Caco-2 (cell line): ENCODE measurements around the gene SH3BP1. TPM values are rescaled to one million over a fixed set of nuclear protein-coding genes. Genes with fewer than 3 reads are reported as not detected.
"Not testable (repeated sequence)": the region's sequence is repeated elsewhere in the genome, so short reads cannot be mapped to it uniquely, and the experiment has no call there.

Experiments
- BruUV-seq: library from RNA; stranded (reverse); fragments of 400-500 nt; replicated peaks from 2 replicates; lab custom pipeline; 2021; lab: Mats Ljungman, UMichigan
- CTCF ChIA-PET: fragments of 300-600 bp; sonication (Branson Sonifier 250); formaldehyde crosslinking; loops from one replicate; lab custom pipeline; 2022; ENCODE audit warnings: antibody characterized with exemption; lab: Charles Lee
- POLR2A ChIA-PET: fragments of 300-600 bp; sonication (Branson Sonifier 250); formaldehyde crosslinking; loops from one replicate; lab custom pipeline; 2022; ENCODE audit warnings: antibody characterized with exemption; lab: Charles Lee
- DNase-seq, 2 experiments: peaks; one replicate each; pipeline versions ENCODE4 v3.0.0 to v3.0.0-alpha.2; 2020 to 2022
- H3K27me3 ChIP-seq: replicated peaks from 2 replicates; pipeline ENCODE4 v1.6.0; 2011; ENCODE audit warnings: low read length; ENCODE audit not compliant: control insufficient read depth, insufficient read depth
- H3K36me3 ChIP-seq: 2 replicates; pipeline ENCODE4 v1.5.1; 2011; ENCODE audit warnings: low read length; ENCODE audit not compliant: control insufficient read depth, insufficient read depth
- H3K4me1 ChIP-seq: fragments of 250-450 bp; sonication (Bioruptor Pico); 2 replicates; pipeline ENCODE4 v1.5.1; 2020; ENCODE audit warnings: mild to moderate bottlenecking
- H3K4me3 ChIP-seq: 2 replicates; pipeline ENCODE4 v1.5.1; 2011; ENCODE audit warnings: low read depth, mild to moderate bottlenecking, control low read depth, low read length
- H3K9me3 ChIP-seq: fragments of 250-450 bp; sonication (Bioruptor Pico); 2 replicates; pipeline ENCODE4 v1.5.1; 2020; ENCODE audit warnings: mild to moderate bottlenecking, moderate library complexity
- H3K27ac Mint-ChIP-seq: one replicate; pipeline ENCODE4 v1.8.0; 2022; ENCODE audit warnings: mixed read lengths; ENCODE audit not compliant: unreplicated experiment
- H3K27me3 Mint-ChIP-seq: one replicate; pipeline ENCODE4 v1.8.0; 2022; ENCODE audit warnings: mixed read lengths; ENCODE audit not compliant: insufficient read depth, unreplicated experiment
- H3K36me3 Mint-ChIP-seq: one replicate; pipeline ENCODE4 v1.8.0; 2022; ENCODE audit warnings: mild to moderate bottlenecking, mixed read lengths; ENCODE audit not compliant: insufficient read depth, unreplicated experiment
- H3K4me1 Mint-ChIP-seq: one replicate; pipeline ENCODE4 v1.8.0; 2022; ENCODE audit warnings: low read depth, mixed read lengths; ENCODE audit not compliant: unreplicated experiment
- H3K4me3 Mint-ChIP-seq: one replicate; pipeline ENCODE4 v1.8.0; 2022; ENCODE audit warnings: mild to moderate bottlenecking, moderate library complexity, mixed read lengths; ENCODE audit not compliant: unreplicated experiment
- H3K9me3 Mint-ChIP-seq: one replicate; pipeline ENCODE4 v1.8.0; 2022; ENCODE audit warnings: mixed read lengths; ENCODE audit not compliant: unreplicated experiment
- intact Hi-C: fragments of 100-400 bp; cut with micrococcal nuclease; formaldehyde crosslinking; loops from one replicate; pipeline ENCODE4 v1.10.0; 2022; ENCODE audit not compliant: unreplicated experiment
- total RNA-seq: library from RNA; stranded (reverse); gene quantifications from 2 replicates; pipeline ENCODE4 v1.2.3, GENCODE V29; 2022
- TF ChIP-seq, protein P1 (sequence below), 2 experiments: fragments of 200-600 bp in 1 of 2; IDR thresholded peaks; 1 replicate in 1 of 2; 2 replicates in 1 of 2; pipeline versions ENCODE4 v1.5.1 to v1.8.0; 2011 to 2022; ENCODE audit warnings: antibody characterized with exemption in 1 of 2, control low read depth in 1 of 2, inconsistent platforms in 1 of 2, low read depth in 1 of 2, low read length in 1 of 2, mild to moderate bottlenecking in 1 of 2, moderate library complexity in 1 of 2; ENCODE audit not compliant: insufficient read depth in 1 of 2, severe bottlenecking in 1 of 2, unreplicated experiment in 1 of 2

SH3BP1 gene
- total RNA-seq, 1 experiment from 2014 or later = 19.8 TPM

DNA sequence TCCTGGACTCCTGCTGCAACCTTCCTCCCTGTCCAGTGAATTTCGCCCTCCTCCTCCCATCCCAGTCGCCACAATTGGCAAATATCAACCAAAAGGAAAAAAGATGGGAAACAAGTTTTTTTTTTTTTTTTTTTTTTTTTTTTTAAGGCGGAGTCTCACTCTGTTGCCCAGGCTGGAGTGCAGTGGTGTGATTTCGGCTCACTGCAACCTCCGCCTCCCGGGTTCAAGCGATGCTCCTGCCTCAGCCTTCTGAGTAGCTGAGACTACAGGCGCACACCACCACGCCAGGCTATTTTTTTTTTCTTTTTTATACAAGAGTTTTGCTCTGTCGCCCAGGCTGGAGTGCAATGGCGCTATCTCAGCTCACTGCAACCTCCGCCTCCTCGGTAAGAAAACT, 56.8 kb downstream of the SH3BP1 start:
- CTCF ChIA-PET = interaction anchor here (0.6 to 3.1 kb wide), 4 partner anchors 9 to 53 kb away, joined by 5 to 24 read pairs (median 8); partner anchors contain the start of gene NOL12
- H3K9me3 Mint-ChIP-seq, H3K9me3 ChIP-seq, DNase-seq, H3K4me3 ChIP-seq, H3K36me3 ChIP-seq, BruUV-seq, H3K36me3 Mint-ChIP-seq, H3K4me1 ChIP-seq, POLR2A ChIA-PET, H3K27me3 Mint-ChIP-seq, H3K27me3 ChIP-seq: not testable (repeated sequence)
- Mint-ChIP-seq H3K4me1 (peaks cover 13% of the 10 kb centered on the region), H3K4me3 (peak overlapping the region; percentile 55), H3K27ac (peak overlapping the region; percentile 62)
- intact Hi-C loops = loop anchor here (1.0 to 2.0 kb wide), 3 partner anchors 10 to 53 kb away; partner anchors contain the start of gene NOL12

DNA sequence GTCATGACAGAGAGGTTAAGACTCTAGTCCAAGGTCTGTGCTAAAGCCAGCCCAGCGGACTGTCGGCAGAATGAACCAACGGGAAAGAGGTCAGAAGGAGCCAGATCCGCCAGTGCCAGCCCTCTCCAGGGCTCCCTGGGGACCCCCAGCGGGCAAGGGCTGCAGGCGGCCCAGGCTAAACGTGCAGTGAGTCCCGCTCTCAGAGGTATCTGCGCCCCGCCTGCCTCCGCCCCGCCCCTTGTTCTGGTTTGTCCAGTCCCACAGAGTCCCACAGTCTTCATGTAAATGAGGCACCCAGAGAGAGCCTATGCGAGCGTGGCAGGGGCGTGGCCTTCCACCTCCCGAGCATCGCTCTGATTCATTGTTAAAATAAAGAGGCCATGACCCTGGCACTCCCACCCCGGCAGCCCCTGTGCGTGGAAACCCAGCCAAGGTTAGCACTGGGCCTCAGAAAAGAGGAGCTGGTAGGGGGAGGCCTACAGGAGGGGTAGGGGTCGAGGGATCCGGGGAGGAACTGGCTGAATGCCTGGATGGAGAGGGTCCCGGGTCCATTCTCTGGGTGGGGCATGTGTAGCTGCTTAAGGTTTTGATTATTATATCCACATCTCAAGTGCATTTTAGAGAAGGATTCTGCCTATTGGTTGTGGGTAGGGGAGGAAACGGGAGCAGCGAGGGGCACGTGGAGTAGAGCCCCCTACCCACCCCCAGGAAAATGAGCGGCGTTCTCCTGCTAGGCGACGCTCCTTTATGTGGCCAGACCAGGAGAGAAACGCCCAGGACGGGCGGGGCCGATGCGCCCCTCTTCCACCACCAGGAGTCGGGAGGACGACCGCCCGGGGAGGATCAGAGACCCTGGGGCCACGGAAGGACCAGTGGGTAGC, 57.4 kb downstream of the SH3BP1 start, which contains the start of gene TRIOBP:
TRIOBP (plus strand) TSS at position 392 of the 881 bp plus-strand sequence. CDS start 4,318 bp downstream, outside the sequence.
- CTCF ChIA-PET = interaction anchor here (0.6 to 3.1 kb wide), 7 partner anchors 9 to 84 kb away, joined by 3 to 24 read pairs (median 5); partner anchors contain the start of gene NOL12

DNA sequence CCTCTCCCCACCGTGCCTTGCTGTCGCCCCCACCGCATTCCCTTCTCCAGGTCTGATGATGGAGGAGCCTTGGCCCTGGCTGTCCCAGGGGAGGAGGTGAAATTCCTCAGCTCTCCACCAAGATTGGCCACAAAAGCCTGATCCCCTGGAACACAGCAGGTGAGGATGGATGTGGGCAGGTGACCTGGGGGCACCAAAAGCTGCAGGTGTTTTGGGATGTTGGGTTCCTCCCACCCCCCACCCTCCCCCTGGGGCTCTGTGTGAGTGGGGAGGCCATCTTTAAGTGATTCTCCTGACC, 58.0 kb downstream of the SH3BP1 start:
- Histone ChIP-seq H3K9me3 (no peaks in the 10 kb centered on the region), H3K36me3 (no peaks in the 10 kb centered on the region), H3K4me1 (peaks cover 13% of the 10 kb centered on the region; the same call in 1 of the 2 replicates), H3K27me3 (no peaks in the 10 kb centered on the region), H3K4me3 (no peak overlapping the region)
- no peaks in the 10 kb centered on the region for H3K27me3 Mint-ChIP-seq
- no peak overlapping the region for H3K27ac Mint-ChIP-seq
- intact Hi-C loops = loop anchor here (2.0 kb wide), 1 partner anchor 35 kb away; no protein-coding TSS in a partner anchor
- ChIA-PET POLR2A (interaction anchor here (0.7 kb wide), 1 partner anchor 108 kb away, joined by 3 read pairs; a partner anchor contains a TSS), CTCF (interaction anchor here (0.7 to 3.1 kb wide), 5 partner anchors 11 to 84 kb away, joined by 3 to 24 read pairs (median 5); partner anchors contain the start of gene NOL12)
- TF ChIP-seq, protein P1, sequence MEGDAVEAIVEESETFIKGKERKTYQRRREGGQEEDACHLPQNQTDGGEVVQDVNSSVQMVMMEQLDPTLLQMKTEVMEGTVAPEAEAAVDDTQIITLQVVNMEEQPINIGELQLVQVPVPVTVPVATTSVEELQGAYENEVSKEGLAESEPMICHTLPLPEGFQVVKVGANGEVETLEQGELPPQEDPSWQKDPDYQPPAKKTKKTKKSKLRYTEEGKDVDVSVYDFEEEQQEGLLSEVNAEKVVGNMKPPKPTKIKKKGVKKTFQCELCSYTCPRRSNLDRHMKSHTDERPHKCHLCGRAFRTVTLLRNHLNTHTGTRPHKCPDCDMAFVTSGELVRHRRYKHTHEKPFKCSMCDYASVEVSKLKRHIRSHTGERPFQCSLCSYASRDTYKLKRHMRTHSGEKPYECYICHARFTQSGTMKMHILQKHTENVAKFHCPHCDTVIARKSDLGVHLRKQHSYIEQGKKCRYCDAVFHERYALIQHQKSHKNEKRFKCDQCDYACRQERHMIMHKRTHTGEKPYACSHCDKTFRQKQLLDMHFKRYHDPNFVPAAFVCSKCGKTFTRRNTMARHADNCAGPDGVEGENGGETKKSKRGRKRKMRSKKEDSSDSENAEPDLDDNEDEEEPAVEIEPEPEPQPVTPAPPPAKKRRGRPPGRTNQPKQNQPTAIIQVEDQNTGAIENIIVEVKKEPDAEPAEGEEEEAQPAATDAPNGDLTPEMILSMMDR (IDR thresholded peaks at IDR 0.05; ENCODE audit: insufficient read depth in 1 of 2, low read depth in 1 of 2, low read length in 1 of 2, severe bottlenecking in 1 of 2, unreplicated experiment in 1 of 2) = no peak
- peaks cover 5% of the 10 kb centered on the region for H3K36me3 Mint-ChIP-seq
- H3K4me1 Mint-ChIP-seq = peaks cover 13% of the 10 kb centered on the region
- H3K4me3 Mint-ChIP-seq = no peak overlapping the region
- no peak for DNase-seq
- no peaks in the 10 kb centered on the region for H3K9me3 Mint-ChIP-seq
- no TSS peak for BruUV-seq

More for the DNA sequence above, 57.4 kb downstream of the SH3BP1 start, which contains the start of gene TRIOBP:
- H3K27ac Mint-ChIP-seq = peak within 1 kb of the TSS; percentile 62
- peak; percentile 98 for DNase-seq
- H3K4me3 Mint-ChIP-seq = peak within 1 kb of the TSS; percentile 55
- TF ChIP-seq, protein P1 (IDR thresholded peaks at IDR 0.05; ENCODE audit: insufficient read depth in 1 of 2, low read depth in 1 of 2, low read length in 1 of 2, severe bottlenecking in 1 of 2, unreplicated experiment in 1 of 2) = peak; percentile 51 to 80
- H3K4me3 ChIP-seq = peak within 1 kb of the TSS; percentile 20
- no peaks in the 10 kb centered on the region for H3K36me3 ChIP-seq
- H3K4me1 Mint-ChIP-seq = peaks cover 13% of the 10 kb centered on the region
- no TSS peak for BruUV-seq
- no peaks in the 10 kb centered on the region for H3K9me3 Mint-ChIP-seq
- H3K36me3 Mint-ChIP-seq = peaks cover 5% of the 10 kb centered on the region
- H3K9me3 ChIP-seq = no peaks in the 10 kb centered on the region
- intact Hi-C loops = loop anchor here (1.0 to 2.0 kb wide), 3 partner anchors 11 to 54 kb away; partner anchors contain the start of gene NOL12
- H3K4me1 ChIP-seq = peaks cover 13% of the 10 kb centered on the region; the same call in 1 of the 2 replicates
- H3K27me3 ChIP-seq = no peaks in the 10 kb centered on the region
- no peaks in the 10 kb centered on the region for H3K27me3 Mint-ChIP-seq
- POLR2A ChIA-PET = interaction anchor here (0.7 kb wide), 1 partner anchor 108 kb away, joined by 3 read pairs; a partner anchor contains a TSS
